Measurements from ENCODE around the gene MEF2A. TPM values are rescaled to one million over a fixed set of nuclear protein-coding genes. Genes with fewer than 3 reads are reported as not detected.

Gene MEF2A
- total and polyA plus RNA-seq, 2 donors (not counting 1 experiment from before 2014, with no cell fraction given) = 44.0 to 102 TPM

DNA sequence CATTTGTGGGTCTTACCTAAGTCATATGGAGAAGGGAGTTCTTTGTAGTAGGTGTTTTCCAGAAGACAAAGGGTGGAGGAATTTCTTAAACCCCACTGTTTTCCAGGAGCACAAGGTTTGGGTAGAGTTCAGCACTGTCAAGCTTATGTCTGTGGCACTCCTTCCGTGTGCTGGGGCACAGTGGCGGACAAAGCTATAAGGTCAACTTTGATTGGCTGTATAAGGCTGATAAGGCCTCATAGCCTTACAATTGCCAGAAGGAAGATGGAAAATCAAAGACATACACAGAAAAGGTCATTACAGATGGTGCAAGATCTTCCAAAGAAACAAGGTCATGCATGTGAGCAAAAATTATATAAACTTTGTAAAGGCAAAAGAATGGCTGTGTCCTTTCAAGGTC lies 170.9 kb downstream of the MEF2A start:
- no peak overlapping the region for H3K4me3 Mint-ChIP-seq
- no peak overlapping the region for H3K9ac ChIP-seq (ENCODE audit: low read length)
- no peaks in the 10 kb centered on the region for H3K27me3 ChIP-seq (replicated peaks in 1 of 4; ENCODE audit: control extremely low read depth in 1 of 4, control insufficient read depth in 3 of 4, insufficient read depth in 4 of 4, low read length in 3 of 4)
- H3K9me3 Mint-ChIP-seq (ENCODE audit: insufficient read depth) = no peaks in the 10 kb centered on the region
- peaks cover 12% of the 10 kb centered on the region for H3K4me1 Mint-ChIP-seq
- no peak overlapping the region for H2AFZ ChIP-seq (ENCODE audit: insufficient read depth, low read depth, low read length, poor library complexity, severe bottlenecking)
- ChIA-PET POLR2A (no interaction called here), CTCF (interaction anchor here (1.2 to 8.3 kb wide), 3 partner anchors 17 to 483 kb away, joined by 3 to 48 read pairs (median 4); no protein-coding TSS in a partner anchor)
- no peak overlapping the region for H3K27ac ChIP-seq (ENCODE audit: low read length in 2 of 2)
- no peak overlapping the region for H3K4me3 ChIP-seq (ENCODE audit: control extremely low read depth in 1 of 5, extremely low read depth in 1 of 5, insufficient read depth in 1 of 5, low read depth in 2 of 5, low read length in 4 of 5)
- no peak for TF ChIP-seq EZH2 (IDR thresholded peaks at IDR 0.05; ENCODE audit: borderline replicate concordance, insufficient read depth, low read depth, low read length, poor library complexity, severe bottlenecking)
- TF ChIP-seq, protein P1, sequence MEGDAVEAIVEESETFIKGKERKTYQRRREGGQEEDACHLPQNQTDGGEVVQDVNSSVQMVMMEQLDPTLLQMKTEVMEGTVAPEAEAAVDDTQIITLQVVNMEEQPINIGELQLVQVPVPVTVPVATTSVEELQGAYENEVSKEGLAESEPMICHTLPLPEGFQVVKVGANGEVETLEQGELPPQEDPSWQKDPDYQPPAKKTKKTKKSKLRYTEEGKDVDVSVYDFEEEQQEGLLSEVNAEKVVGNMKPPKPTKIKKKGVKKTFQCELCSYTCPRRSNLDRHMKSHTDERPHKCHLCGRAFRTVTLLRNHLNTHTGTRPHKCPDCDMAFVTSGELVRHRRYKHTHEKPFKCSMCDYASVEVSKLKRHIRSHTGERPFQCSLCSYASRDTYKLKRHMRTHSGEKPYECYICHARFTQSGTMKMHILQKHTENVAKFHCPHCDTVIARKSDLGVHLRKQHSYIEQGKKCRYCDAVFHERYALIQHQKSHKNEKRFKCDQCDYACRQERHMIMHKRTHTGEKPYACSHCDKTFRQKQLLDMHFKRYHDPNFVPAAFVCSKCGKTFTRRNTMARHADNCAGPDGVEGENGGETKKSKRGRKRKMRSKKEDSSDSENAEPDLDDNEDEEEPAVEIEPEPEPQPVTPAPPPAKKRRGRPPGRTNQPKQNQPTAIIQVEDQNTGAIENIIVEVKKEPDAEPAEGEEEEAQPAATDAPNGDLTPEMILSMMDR (IDR thresholded peaks at IDR 0.05) = no peak
- peaks cover 10 to 13% of the 10 kb centered on the region in 2 donors for H3K4me1 ChIP-seq (ENCODE audit: control insufficient read depth in 2 of 2, insufficient read depth in 2 of 2, low read length in 2 of 2)
- no peaks in the 10 kb centered on the region for H3K36me3 ChIP-seq (replicated peaks in 1 of 2; ENCODE audit: control extremely low read depth in 1 of 2, control insufficient read depth in 1 of 2, extremely low read depth in 1 of 2, insufficient read depth in 2 of 2, low read length in 1 of 2)
- ATAC-seq (ENCODE audit: low read depth) = no peak
- H4K20me1 ChIP-seq (ENCODE audit: control insufficient read depth, insufficient read depth, low read length, poor library complexity, severe bottlenecking) = no peaks in the 10 kb centered on the region
- H3K9me3 ChIP-seq (ENCODE audit: control extremely low read depth in 1 of 3, control insufficient read depth in 2 of 3, insufficient read depth in 1 of 3, low read length in 2 of 3) = peaks cover 0 to 5% (median 0%) of the 10 kb centered on the region in 3 donors
- no peak overlapping the region for H3K4me2 ChIP-seq (replicated peaks; ENCODE audit: low read depth, low read length, poor library complexity, severe bottlenecking)
- H3K79me2 ChIP-seq (ENCODE audit: control insufficient read depth, insufficient read depth, low read length) = no peaks in the 10 kb centered on the region
- DNase-seq = no peak
- WGBS (ENCODE audit: insufficient coverage) = 100% methylated on average over 2 of the region's 2 CpGs
- H3K27ac Mint-ChIP-seq = no peak overlapping the region
- intact Hi-C loops (cut with micrococcal nuclease) = loop anchor here (10.0 kb wide), 1 partner anchor 1092 kb away; the partner anchor contains the start of gene IGF1R
- H3K27me3 Mint-ChIP-seq = no peaks in the 10 kb centered on the region

DNA sequence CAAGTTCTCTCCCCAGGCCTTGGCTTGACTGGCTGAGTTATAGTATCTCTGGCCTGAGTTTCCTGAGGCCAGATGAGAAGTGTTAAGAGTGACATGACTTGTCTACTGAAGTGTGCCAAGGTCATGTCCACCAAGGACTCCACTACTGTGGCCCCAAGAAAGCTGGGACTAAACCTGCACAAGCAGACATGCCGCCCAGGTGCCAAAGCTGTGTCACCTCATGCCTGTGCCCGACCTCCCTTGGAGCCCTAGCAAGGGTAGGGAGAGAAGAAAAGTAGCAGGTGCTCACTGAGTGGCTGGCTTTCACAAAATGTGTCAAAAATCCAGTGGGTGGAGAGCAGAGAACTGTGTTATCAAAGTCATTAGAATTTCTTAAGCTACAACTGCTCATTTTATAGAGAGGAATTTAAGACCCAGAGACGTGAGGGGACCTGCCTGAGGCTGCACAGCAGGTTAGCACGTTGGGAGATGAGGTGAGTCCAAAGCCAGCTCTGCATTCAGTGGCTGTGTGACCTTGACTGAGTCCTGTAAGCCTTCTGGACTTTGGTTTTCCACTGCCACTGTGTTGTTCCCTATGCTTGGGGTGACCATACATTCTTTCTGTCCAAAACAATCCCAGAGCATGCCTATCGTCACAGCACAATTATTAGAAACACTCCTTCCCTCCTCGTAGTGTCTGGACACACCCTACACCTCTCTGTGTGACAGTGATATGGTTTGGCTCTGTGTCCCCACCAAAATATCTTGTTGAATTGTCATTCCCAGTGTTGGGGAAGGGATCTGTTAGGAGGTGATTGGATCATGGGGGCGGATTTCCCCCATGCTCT lies 172.4 kb downstream of the MEF2A start:
- H3K4me3 Mint-ChIP-seq = no peak overlapping the region
- H3K4me3 ChIP-seq (ENCODE audit: control extremely low read depth in 1 of 5, extremely low read depth in 1 of 5, insufficient read depth in 1 of 5, low read depth in 2 of 5, low read length in 4 of 5) = no peak overlapping the region
- H3K79me2 ChIP-seq (ENCODE audit: control insufficient read depth, insufficient read depth, low read length) = no peaks in the 10 kb centered on the region
- H3K4me1 Mint-ChIP-seq = peaks cover 3% of the 10 kb centered on the region
- intact Hi-C loops (cut with micrococcal nuclease) = loop anchor here (10.0 kb wide), 1 partner anchor 1093 kb away; the partner anchor contains the start of gene IGF1R
- H3K27ac Mint-ChIP-seq = no peak overlapping the region
- H3K9ac ChIP-seq (ENCODE audit: low read length) = no peak overlapping the region
- H3K27ac ChIP-seq (ENCODE audit: low read length in 2 of 2) = no peak overlapping the region
- no peak for ATAC-seq (ENCODE audit: low read depth)
- H3K27me3 ChIP-seq (replicated peaks in 1 of 4; ENCODE audit: control extremely low read depth in 1 of 4, control insufficient read depth in 3 of 4, insufficient read depth in 4 of 4, low read length in 3 of 4) = no peaks in the 10 kb centered on the region
- no peak overlapping the region for H3K4me2 ChIP-seq (replicated peaks; ENCODE audit: low read depth, low read length, poor library complexity, severe bottlenecking)
- no peaks in the 10 kb centered on the region for H3K36me3 ChIP-seq (replicated peaks in 1 of 2; ENCODE audit: control extremely low read depth in 1 of 2, control insufficient read depth in 1 of 2, extremely low read depth in 1 of 2, insufficient read depth in 2 of 2, low read length in 1 of 2)
- peaks cover 3 to 5% of the 10 kb centered on the region in 2 donors for H3K4me1 ChIP-seq (ENCODE audit: control insufficient read depth in 2 of 2, insufficient read depth in 2 of 2, low read length in 2 of 2)
- no peak overlapping the region for H2AFZ ChIP-seq (ENCODE audit: insufficient read depth, low read depth, low read length, poor library complexity, severe bottlenecking)
- no peaks in the 10 kb centered on the region for H3K27me3 Mint-ChIP-seq
- DNase-seq = no peak
- WGBS (ENCODE audit: insufficient coverage) = 95% methylated on average over 2 of the region's 7 CpGs
- peaks cover 0 to 5% (median 0%) of the 10 kb centered on the region in 3 donors for H3K9me3 ChIP-seq (ENCODE audit: control extremely low read depth in 1 of 3, control insufficient read depth in 2 of 3, insufficient read depth in 1 of 3, low read length in 2 of 3)
- H3K9me3 Mint-ChIP-seq (ENCODE audit: insufficient read depth) = no peaks in the 10 kb centered on the region
- TF ChIP-seq, protein P1 (IDR thresholded peaks at IDR 0.05) = no peak
- no peak for TF ChIP-seq EZH2 (IDR thresholded peaks at IDR 0.05; ENCODE audit: borderline replicate concordance, insufficient read depth, low read depth, low read length, poor library complexity, severe bottlenecking)
- no peaks in the 10 kb centered on the region for H4K20me1 ChIP-seq (ENCODE audit: control insufficient read depth, insufficient read depth, low read length, poor library complexity, severe bottlenecking)
- POLR2A ChIA-PET = no interaction called here
- CTCF ChIA-PET = interaction anchor here (1.1 to 1.5 kb wide), 3 partner anchors 9 to 34 kb away, joined by 3 to 6 read pairs (median 4); no protein-coding TSS in a partner anchor
